Ovary (tissue), 3 donors: Measurements from ENCODE around the gene BRD3.

Experiments used
- CTCF ChIP-seq, 3 donors: fragments of 450-650 bp in 2 of 3; fragments of 200-600 bp in 1 of 3; IDR thresholded peaks; one replicate each; pipeline versions ENCODE4 v1.5.1 to v1.8.0; 2016 to 2022; ENCODE audit warnings: antibody characterized with exemption in 3 of 3, mild to moderate bottlenecking in 1 of 3
- EP300 ChIP-seq: sonication (generic); formaldehyde crosslinking; IDR thresholded peaks from one replicate; pipeline ENCODE4 v1.6.1; 2017; ENCODE audit warnings: antibody characterized with exemption
- POLR2A ChIP-seq: fragments of 450-650 bp; IDR thresholded peaks from one replicate; pipeline ENCODE4 v1.6.1; 2017; ENCODE audit warnings: antibody characterized with exemption, mild to moderate bottlenecking, moderate library complexity
- donor health status: DM: no; HTN: no; CAD: no.

- TF ChIP-seq POLR2A, result no peak
- TF ChIP-seq CTCF (IDR thresholded peaks at IDR 0.05), result no peak
- TF ChIP-seq EP300, result no peak
These were observed 65.0 kb downstream of the BRD3 start for GRCh38 chr9:134002796-134003195.
